HL-60 (cell line): ENCODE results near the gene TBC1D9.

Source experiments
- CTCF ChIP-seq: IDR thresholded peaks from one replicate; pipeline ENCODE4 v1.5.1; 2011; ENCODE audit warnings: low read length, control low read depth, inconsistent platforms; ENCODE audit not compliant: insufficient read depth
- POLR2AphosphoS5 ChIP-seq: IDR thresholded peaks from 2 replicates; pipeline ENCODE4 v1.6.1; 2012; ENCODE audit warnings: low read depth
- REST ChIP-seq: IDR thresholded peaks from 2 replicates; pipeline ENCODE4 v1.6.1; 2012; ENCODE audit warnings: low read depth; ENCODE audit not compliant: insufficient replicate concordance
- SPI1 ChIP-seq: IDR thresholded peaks from 2 replicates; pipeline ENCODE4 v1.6.1; 2012; ENCODE audit warnings: low read depth, mild to moderate bottlenecking, borderline replicate concordance

- no peak for TF ChIP-seq CTCF
- no peak for TF ChIP-seq SPI1
- TF ChIP-seq REST: no peak
- TF ChIP-seq POLR2AphosphoS5: no peak
Observed at GRCh38 chr4:140579278-140579677, 176.9 kb downstream of the TBC1D9 start.
